Measurements from ENCODE around the gene COL5A2.

DNA sequence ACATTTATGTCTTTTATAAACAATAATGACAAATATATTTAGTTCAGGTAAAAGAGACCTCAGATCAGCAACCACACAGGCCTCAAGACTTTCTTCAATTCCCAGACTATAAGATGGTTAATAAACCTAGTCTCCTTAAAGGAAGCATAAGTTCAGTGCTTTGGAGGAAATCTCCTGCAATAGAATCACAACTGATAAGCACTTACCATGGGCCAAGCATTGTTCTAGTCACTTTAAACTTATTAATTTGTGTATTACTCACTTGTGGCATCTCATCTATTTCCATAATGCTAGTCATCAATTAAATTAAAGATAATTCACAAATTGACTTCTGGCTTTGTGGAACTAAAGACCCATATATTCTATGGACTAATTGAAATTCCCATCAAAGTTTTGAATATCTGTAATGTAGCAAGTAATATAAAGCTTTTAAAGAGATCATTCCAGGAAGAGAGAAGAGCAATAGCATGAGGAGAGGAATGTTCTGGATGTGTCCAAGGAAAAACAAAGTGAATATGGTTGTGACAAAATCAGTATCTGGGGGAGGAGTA is 163.2 kb downstream of the COL5A2 start:
- TF ChIP-seq POLR2A (IDR thresholded peaks at IDR 0.05), result no peak
- TF ChIP-seq, protein P1, sequence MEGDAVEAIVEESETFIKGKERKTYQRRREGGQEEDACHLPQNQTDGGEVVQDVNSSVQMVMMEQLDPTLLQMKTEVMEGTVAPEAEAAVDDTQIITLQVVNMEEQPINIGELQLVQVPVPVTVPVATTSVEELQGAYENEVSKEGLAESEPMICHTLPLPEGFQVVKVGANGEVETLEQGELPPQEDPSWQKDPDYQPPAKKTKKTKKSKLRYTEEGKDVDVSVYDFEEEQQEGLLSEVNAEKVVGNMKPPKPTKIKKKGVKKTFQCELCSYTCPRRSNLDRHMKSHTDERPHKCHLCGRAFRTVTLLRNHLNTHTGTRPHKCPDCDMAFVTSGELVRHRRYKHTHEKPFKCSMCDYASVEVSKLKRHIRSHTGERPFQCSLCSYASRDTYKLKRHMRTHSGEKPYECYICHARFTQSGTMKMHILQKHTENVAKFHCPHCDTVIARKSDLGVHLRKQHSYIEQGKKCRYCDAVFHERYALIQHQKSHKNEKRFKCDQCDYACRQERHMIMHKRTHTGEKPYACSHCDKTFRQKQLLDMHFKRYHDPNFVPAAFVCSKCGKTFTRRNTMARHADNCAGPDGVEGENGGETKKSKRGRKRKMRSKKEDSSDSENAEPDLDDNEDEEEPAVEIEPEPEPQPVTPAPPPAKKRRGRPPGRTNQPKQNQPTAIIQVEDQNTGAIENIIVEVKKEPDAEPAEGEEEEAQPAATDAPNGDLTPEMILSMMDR (IDR thresholded peaks at IDR 0.05), result no peak

Data from heart left ventricle (tissue), 13 donors.